ENCODE results near the gene FCRLB. TPM values are rescaled to one million over a fixed set of nuclear protein-coding genes. Genes with fewer than 3 reads are reported as not detected.

The FCRLB gene
- total and polyA plus RNA-seq, 2 of the 13 experiments (the other 11 are each of a cell fraction or from before 2014, with no cell fraction given) = 0.08 to 0.11 TPM

GRCh38 chr1:161749509-161750407 is 28.4 kb downstream of the FCRLB start, which contains the start of gene DUSP12 (continued):
- TF ChIP-seq ZNF460 (CRISPR knock-in tag; IDR thresholded peaks at IDR 0.05; ENCODE audit: borderline replicate concordance) (peak; percentile 17; the same call in 1 of the 2 replicates), RCOR2 (CRISPR knock-in tag; IDR thresholded peaks at IDR 0.05) (0 out of 2 replicates have a peak, but pooled peaks have one; percentile 7), ZNF780A (CRISPR knock-in tag; IDR thresholded peaks at IDR 0.05) (no peak), TP53 (CRISPR knock-in tag; conservative IDR thresholded peaks at IDR 0.05) (0 out of 2 replicates have a peak, but pooled peaks have one; percentile 45), IKZF5 (CRISPR knock-in tag; IDR thresholded peaks at IDR 0.05) (peak; percentile 77; the same call in 1 of the 2 replicates), NCOA5 (CRISPR knock-in tag; IDR thresholded peaks at IDR 0.05) (no peak), E2F1 (CRISPR knock-in tag; IDR thresholded peaks at IDR 0.05) (no peak), ZNF619 (CRISPR knock-in tag; IDR thresholded peaks at IDR 0.05) (peak; percentile 87), ZNF430 (CRISPR knock-in tag; IDR thresholded peaks at IDR 0.05) (peak; percentile 52; the same call in 1 of the 2 replicates), ZMAT5 (CRISPR knock-in tag; IDR thresholded peaks at IDR 0.05; ENCODE audit: borderline replicate concordance, low read depth) (no peak), TFDP1 (CRISPR knock-in tag; IDR thresholded peaks at IDR 0.05; ENCODE audit: borderline replicate concordance) (peak; percentile 82), PLSCR1 (CRISPR knock-in tag; IDR thresholded peaks at IDR 0.05; ENCODE audit: borderline replicate concordance) (peak; percentile 72; the same call in 1 of the 2 replicates), ZNF781 (CRISPR knock-in tag; IDR thresholded peaks at IDR 0.05; ENCODE audit: borderline replicate concordance, not compliant biosample characterization) (peak; percentile 95), SALL2 (CRISPR knock-in tag; IDR thresholded peaks at IDR 0.05) (peak; percentile 80), NFATC3 (CRISPR knock-in tag; IDR thresholded peaks at IDR 0.05) (no peak), GATA4 (IDR thresholded peaks at IDR 0.05; ENCODE audit: borderline replicate concordance, low read depth) (no peak), GATAD2A (CRISPR knock-in tag; IDR thresholded peaks at IDR 0.05) (peak; percentile 66), ZNF883 (CRISPR knock-in tag; IDR thresholded peaks at IDR 0.05; ENCODE audit: not compliant biosample characterization) (peak; percentile 84), TAF1 (CRISPR knock-in tag; IDR thresholded peaks at IDR 0.05) (peak; percentile 94), SIN3A (IDR thresholded peaks at IDR 0.05; ENCODE audit: borderline replicate concordance, low read depth, low read length) (peak; percentile 82; the same call in 1 of the 2 replicates), CREB3 (CRISPR knock-in tag; IDR thresholded peaks at IDR 0.05) (no peak), ATF7-NPFF (CRISPR knock-in tag; IDR thresholded peaks at IDR 0.05; ENCODE audit: low read depth) (peak; percentile 76; the same call in 1 of the 2 replicates)

Data from HepG2 (cell line).